Activated CD4-positive, alpha-beta T cell treated with anti-CD3 and anti-CD28 coated beads for 48 hours (primary cell): Measurements from ENCODE around the gene DENND6B.
"Not testable (repeated sequence)": the region's sequence is repeated elsewhere in the genome, so short reads cannot be mapped to it uniquely, and the experiment has no call there.

ENCODE experiments used
- DNase-seq: peaks from one replicate; pipeline ENCODE4 v3.0.0-alpha.2; 2020

Gene DENND6B

GRCh38 chr22:50338860-50339462 is 12.1 kb upstream of the DENND6B start:
- no peak for DNase-seq

- DNase-seq = no peak
Observed at GRCh38 chr22:50338042-50338573, 11.3 kb upstream of the DENND6B start.

GRCh38 chr22:50337262-50338041 is 10.6 kb upstream of the DENND6B start:
- DNase-seq = no peak

- not testable (repeated sequence) for DNase-seq
Observed at GRCh38 chr22:50334433-50334832, 7.6 kb upstream of the DENND6B start.

GRCh38 chr22:50329236-50329635 is 2.4 kb upstream of the DENND6B start:
- DNase-seq = peak; percentile 50

GRCh38 chr22:50327711-50328019 is 853 bp upstream of the DENND6B start:
- DNase-seq = no peak

- no peak for DNase-seq
Observed at GRCh38 chr22:50326225-50326955, 422 bp downstream of the DENND6B start.

- DNase-seq = no peak
Observed at GRCh38 chr22:50325444-50326224, 1.2 kb downstream of the DENND6B start.

- no peak for DNase-seq
Observed at GRCh38 chr22:50323900-50324299, 2.9 kb downstream of the DENND6B start.

GRCh38 chr22:50322382-50323104 is 4.3 kb downstream of the DENND6B start:
- DNase-seq = not testable (repeated sequence)

- DNase-seq = no peak
Observed at GRCh38 chr22:50320671-50321325, 6.0 kb downstream of the DENND6B start.

GRCh38 chr22:50320116-50320515 is 6.7 kb downstream of the DENND6B start:
- DNase-seq = no peak

- no peak for DNase-seq
Observed at GRCh38 chr22:50319503-50319951, 7.3 kb downstream of the DENND6B start.

- DNase-seq = no peak
Observed at GRCh38 chr22:50318698-50319411, 8.0 kb downstream of the DENND6B start.

- DNase-seq = no peak
Observed at GRCh38 chr22:50318356-50318697, 8.5 kb downstream of the DENND6B start.

- DNase-seq = no peak
Observed at GRCh38 chr22:50317674-50318073, 9.1 kb downstream of the DENND6B start.

GRCh38 chr22:50317178-50317577 is 9.6 kb downstream of the DENND6B start:
- DNase-seq = no peak

GRCh38 chr22:50316114-50317065 is 10.4 kb downstream of the DENND6B start:
- DNase-seq = no peak

- no peak for DNase-seq
Observed at GRCh38 chr22:50315289-50316113, 11.3 kb downstream of the DENND6B start.
